ENCODE results near the gene CTNNA3.

Gene CTNNA3

GRCh38 chr10:67664942-67665341, 31.1 kb downstream of the CTNNA3 start:
- no peak for DNase-seq

GRCh38 chr10:67663449-67664087, 32.4 kb downstream of the CTNNA3 start:
- no peak for DNase-seq

DNA sequence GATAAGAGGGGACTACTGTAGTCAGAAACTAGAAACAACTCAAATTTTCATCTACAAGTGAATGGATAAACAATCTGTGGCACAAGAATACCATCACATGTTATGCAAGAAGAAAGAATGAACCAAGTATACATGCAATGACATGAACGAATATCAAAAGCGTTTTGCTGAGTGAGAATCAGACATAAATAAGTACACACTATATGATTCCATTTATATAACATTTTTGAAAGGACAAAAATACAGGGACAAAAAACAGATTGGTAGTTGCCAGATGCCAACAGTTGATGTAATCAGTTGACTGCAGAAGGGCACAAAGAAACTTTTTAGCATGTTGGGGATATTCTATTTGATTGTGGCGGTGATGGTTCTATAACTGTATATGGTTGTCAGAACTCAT, 33.6 kb downstream of the CTNNA3 start:
- DNase-seq = no peak

DNA sequence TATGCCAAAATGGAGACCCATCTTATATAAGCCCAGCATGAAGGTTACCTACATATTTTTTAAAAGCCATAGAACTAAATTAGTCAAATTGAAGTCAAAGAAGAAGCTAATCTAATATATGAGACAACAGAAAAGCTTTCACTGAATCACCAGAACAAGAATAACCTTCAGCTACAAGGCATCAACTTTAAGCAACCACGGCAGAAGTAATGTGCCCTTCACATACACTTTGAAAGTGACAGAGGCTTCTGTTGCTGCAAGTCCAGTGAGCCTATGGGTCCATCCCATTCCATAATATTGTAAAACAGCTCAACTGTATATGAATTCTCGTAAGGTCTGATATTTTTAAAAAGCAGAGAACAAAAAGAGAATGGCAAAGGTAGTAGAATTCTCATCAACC, 36.5 kb downstream of the CTNNA3 start:
- DNase-seq = no peak

DNA sequence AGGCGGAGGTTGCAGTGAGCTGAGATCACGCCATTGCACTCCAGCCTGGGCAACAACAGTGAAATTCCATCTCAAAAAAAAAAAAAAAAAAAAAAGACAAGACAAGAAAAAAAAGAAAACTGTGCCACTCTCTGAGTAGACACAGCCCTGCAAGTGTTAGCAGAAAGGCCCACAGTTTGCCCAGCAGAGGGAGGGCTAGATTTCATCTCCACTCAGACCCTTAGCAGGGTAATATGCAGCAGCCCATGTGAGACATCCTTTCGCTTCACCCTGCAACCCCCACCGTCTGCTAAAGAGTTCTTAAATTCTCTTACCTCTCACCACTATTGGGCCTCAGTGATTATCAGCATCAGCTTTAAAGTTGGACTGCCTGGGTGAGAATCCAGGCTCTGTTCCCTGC, 38.2 kb downstream of the CTNNA3 start:
- no peak for DNase-seq

GRCh38 chr10:67650558-67650957, 45.4 kb downstream of the CTNNA3 start:
- no peak for DNase-seq

DNA sequence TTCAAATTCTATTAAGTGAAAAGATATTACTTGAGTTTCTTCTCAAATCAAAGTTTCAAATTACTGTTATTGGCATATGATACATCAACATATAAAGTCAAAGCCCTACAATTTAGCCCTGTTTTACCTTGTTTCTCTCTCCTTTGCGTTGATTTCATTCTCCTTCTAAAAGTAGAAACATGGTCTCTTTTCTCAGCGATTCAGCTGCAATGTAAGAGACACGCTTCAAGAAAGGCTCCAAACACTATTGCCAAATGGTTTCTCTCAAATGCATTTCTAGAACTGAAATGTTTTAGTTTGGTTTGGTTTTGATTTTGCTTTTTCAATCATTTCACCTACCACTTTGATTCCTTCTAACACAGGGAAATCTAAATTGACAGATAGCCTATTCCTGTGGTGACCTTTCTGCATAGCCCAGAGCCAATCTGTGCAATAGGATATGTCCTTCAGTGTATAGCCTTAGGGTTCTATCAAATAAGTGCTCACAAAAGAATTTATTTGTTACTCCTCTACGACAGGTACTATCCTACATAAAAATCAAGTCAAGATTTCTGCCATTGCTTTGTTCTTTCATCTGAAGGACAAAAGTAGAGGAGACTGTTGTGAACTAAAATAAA, 47.3 kb downstream of the CTNNA3 start:
- no peak for DNase-seq

DNA sequence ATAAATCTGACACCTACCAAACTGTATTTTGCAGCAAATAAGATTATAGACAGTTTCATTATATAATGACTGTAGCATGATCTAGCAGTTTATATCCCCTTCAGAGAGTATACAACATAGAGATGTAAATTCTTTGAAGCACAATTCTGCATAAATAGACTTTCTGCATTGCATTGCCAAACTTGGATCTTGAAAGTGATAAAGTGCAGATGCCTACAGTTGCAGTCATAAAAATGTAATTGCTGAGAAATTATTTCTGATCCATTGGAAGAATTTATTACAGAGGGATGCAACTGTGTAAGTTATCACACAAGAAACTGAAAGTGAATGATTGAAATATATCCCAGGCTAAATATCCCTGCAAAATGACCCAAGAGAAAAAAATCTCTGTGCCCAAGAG, 65.1 kb downstream of the CTNNA3 start:
- DNase-seq = no peak

DNA sequence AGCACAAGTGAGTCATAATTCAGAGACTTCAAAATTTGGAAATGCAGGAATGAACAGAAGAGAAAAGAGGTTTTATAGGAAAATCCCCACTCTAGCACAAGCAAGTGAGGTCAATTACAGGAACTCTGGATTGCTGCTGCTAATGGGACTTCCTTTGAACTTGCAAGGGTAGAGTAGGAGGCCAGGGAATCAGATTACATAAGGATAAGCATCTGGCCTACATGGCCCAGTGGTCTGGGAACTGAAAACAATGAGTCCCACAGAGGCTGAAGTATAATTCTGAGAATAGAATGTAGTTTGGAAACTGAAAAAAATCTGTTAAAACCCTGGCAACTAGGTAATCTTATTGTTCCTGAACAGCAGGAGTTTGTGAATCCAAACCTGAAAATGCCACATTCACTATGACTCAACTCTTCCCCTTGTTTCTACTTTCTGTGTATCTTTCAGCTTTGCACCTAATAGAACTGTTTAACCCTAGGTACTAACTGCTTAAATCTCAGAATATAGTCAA, 66.5 kb downstream of the CTNNA3 start:
- peak; percentile 48 for DNase-seq

DNA sequence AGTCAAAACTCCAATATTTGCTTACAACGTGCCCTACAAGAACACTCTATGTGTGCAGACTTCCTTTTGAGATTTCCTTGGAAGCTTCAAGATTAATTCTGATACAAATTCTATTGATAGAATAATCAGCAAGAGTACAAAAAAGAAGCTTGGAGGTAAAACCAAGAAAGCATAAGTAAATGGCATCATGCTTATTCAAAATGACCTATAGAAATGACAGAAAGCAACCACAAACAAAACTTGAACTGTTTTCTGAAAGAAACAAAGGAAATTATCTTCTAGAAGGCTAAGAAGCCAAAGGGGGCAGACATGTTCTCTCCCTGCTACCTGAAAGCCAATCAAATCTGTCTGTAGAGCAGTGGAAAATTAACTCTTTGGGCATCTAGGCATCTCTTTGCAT, 73.0 kb downstream of the CTNNA3 start:
- no peak for DNase-seq

DNA sequence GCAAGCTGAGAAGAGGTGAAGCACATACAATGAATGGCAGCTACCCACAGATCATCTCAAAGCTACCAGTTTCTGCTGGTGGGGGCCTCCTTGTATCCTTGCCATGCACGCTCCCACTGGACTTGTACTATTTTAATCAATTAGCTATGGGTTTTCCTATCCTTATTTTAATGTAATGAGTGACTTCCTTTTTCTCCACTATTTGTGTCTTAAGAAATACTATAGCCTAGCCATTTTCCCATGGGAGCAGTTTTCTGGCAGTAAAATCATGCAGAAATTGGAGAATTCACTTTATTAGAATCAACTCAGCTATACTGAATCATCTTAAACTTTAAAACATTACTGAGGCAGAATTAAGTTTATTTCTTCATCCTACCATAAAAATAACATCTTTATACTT, 73.5 kb downstream of the CTNNA3 start:
- DNase-seq = no peak

DNA sequence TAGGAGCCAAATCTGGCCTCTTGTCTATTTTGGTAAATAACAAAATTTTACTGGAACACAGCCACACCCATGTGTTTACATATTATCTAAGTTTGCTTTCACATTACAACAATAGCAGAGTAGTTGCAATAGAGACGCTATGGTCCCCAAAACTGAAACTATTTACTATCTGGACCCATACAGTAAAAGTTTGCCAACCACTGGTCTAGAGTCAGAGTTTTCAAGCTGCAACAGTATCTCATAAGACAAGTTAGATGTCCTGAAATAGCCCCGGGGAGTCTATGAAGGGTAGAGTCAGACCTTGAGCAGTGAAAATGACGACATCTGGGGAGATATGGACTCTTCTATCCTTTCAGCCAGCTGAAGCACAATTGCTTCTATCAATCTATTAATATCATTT, 74.2 kb downstream of the CTNNA3 start:
- no peak for DNase-seq

DNA sequence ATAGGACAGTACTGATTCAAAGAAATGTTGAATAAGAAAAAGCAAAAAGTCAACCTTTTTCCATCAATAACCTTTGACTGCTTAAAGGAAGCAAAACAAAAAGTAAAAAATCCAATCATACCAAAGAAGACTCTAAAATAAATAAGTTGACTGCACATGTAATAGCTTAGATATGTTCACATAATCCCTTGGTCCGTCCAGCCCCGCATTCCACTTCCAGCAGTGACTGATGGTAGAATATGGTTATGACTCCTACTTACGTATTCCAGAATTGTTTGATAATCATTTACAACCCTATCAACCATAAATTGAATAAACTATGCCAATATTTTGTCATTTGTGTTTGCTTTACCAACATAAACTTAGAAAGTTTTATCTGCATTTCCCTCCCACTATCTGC, 77.9 kb downstream of the CTNNA3 start:
- DNase-seq = no peak

GRCh38 chr10:67612577-67613537, 83.1 kb downstream of the CTNNA3 start:
- DNase-seq = peak; percentile 39

DNA sequence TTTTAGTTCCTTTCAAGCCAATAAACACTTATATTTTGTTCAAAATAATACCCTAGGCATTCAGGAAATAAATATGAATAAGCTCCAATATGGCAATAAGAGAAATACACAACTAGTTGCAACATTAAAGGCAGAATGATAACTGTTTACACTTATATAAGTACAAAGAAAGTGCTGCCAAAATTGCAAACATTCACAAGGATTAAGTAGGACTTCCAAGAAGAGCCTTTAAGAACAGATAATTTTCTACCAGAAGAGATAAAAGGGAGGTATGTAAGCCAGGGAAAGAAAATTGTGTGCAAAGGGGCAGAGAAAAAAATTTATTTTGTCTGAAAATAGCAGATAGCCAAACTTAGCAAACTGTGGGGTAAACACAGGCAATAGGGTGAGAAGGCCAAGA, 83.8 kb downstream of the CTNNA3 start:
- no peak for DNase-seq

DNA sequence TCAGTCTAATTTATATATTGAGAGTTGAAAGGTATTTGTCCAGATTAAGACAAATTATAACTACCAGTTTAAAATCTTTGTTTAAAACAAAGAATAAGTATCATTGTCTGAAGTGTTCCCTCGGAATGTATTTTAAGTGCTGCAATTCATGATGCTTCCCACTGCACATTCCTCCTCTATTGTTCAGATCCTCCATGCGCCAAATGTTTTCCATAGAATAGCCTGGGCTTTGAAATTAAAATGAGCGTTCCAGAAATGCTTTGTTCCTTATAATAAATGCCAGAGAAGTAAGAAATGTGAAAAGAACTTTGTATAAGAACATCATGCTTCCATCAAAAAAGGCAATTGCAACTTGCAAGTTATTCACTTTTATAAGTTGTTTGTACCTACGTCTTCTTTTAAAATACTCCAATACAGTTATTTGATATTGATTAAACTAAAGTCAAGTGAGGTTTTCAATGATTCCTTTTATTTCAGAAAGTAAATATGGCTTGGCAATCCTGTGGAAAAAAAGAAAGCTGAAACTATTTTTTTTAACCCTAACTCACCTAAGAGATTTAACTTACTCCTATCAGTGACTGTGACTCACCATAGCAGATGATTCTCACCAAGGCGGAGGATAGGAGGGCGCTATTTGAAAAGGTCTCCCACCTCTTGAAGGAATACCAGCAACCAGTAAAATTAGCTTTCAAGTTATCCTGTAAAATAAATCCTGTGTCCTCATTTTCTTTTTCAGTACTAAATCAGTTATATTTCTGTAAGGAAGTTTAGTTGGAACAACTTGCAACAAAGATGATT, 85.8 kb downstream of the CTNNA3 start:
- DNase-seq = no peak

- no peak for DNase-seq
Measured at GRCh38 chr10:67608001-67608400, 88.0 kb downstream of the CTNNA3 start.

DNA sequence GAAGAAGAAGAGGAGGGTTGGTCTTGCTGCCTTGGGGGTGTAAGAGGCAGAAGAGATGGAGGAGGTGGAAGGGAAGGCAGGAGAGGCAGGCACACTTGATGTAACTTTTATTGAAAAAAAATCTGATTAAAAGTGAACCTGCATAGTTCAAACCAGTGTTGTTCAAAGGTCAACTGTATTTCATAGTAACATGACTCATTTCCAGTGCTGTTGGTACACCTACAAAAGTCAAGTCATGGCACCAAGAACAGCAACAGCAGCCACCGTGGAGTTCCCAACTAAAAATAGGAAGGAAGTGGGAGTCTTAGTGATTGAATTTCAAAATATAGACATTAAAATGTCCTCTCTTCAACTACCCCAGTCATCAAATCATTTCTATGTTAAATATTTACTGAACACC, 88.5 kb downstream of the CTNNA3 start:
- peak; percentile 55 for DNase-seq

DNA sequence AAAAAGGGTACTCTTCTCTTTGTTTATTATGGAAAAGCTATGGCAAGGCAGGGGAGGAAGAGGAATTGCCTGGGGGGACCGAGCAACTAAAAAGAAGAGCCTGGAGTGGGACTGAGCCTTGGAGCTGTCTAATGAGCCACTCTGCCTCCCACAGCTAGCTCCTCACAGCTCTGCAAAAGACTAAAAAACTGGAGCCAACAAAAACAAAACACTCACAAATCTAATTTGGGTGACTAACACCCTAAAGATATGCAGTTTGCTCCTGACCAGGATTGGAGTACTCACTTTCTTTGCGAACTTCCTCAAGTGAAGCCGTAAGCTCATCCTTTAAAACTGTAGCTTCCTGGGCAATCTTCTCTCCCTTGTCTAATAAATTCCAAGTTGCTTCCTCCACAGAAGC, 89.4 kb downstream of the CTNNA3 start:
- DNase-seq = no peak

- DNase-seq = no peak
Measured at GRCh38 chr10:67603701-67604100, 92.3 kb downstream of the CTNNA3 start.

GRCh38 chr10:67603086-67603485, 92.9 kb downstream of the CTNNA3 start:
- DNase-seq = no peak

DNA sequence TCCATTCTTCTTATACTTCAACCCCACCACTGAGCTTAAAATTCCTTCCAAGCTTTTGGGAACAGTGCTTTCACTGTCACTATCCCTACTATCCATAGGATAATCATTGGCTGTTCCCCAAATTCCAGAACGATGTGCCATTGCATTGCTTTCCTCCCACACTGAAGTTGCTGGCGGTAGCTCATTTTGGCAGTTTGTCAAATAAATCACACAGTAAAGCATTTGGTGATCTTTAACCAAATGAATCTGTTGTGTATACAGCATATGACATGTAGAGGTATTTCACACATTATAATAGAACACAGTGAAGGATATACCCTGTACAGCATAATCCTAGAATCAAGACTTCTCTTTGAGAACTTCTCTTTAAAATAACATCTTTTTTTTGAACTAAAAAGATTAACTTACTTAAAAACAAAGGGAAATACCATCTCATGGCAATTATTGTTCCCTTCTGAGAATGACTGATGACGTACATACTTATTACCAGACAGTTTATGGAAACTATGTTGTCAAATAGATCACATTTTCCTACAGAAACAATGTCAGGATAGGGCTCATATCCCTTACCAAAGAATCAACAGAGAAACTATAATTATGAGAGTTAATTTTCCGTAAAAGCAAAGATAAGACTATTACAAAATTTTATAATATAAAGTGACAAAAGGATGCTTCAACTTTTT, 93.6 kb downstream of the CTNNA3 start:
- no peak for DNase-seq
